Keratinocyte (primary cell): ENCODE measurements around the gene MVB12B. TPM values are rescaled to one million over a fixed set of nuclear protein-coding genes. Genes with fewer than 3 reads are reported as not detected.

Experiments used
- DNase-seq: peaks from one replicate; pipeline ENCODE4 v3.0.0-alpha.2; 2011; ENCODE audit warnings: low read depth, missing footprints, low spot score
- FAIRE-seq: peaks from 2 replicates; lab custom pipeline; 2011; peaks lifted over from hg19 to GRCh38; lab: Jason Lieb, UNC
- H2AFZ ChIP-seq: 2 replicates; pipeline ENCODE4 v1.6.0; 2012; ENCODE audit warnings: low read length, control low read depth, inconsistent platforms; ENCODE audit not compliant: control insufficient read depth
- H3K27ac ChIP-seq: 2 replicates; pipeline ENCODE4 v1.5.1; 2011; ENCODE audit warnings: low read length; ENCODE audit not compliant: control insufficient read depth, insufficient read depth
- H3K27me3 ChIP-seq: 3 replicates; pipeline ENCODE4 v1.6.0; 2011; ENCODE audit warnings: low read length; ENCODE audit not compliant: control insufficient read depth, insufficient read depth; ENCODE audit errors: extremely low read depth
- H3K36me3 ChIP-seq, 2 experiments: 2 replicates in 1 of 2; 3 replicates in 1 of 2; pipeline ENCODE4 v1.5.1; 2011; ENCODE audit warnings: low read length in 2 of 2, mild to moderate bottlenecking in 1 of 2; ENCODE audit not compliant: control insufficient read depth in 2 of 2, insufficient read depth in 2 of 2; ENCODE audit errors: extremely low read depth in 1 of 2
- H3K4me1 ChIP-seq: 3 replicates; pipeline ENCODE4 v1.5.1; 2011; ENCODE audit warnings: low read length; ENCODE audit not compliant: control insufficient read depth, insufficient read depth; ENCODE audit errors: extremely low read depth
- H3K4me2 ChIP-seq: 3 replicates; pipeline ENCODE4 v1.6.0; 2011; ENCODE audit warnings: low read depth, low read length; ENCODE audit not compliant: control insufficient read depth, insufficient read depth; ENCODE audit errors: extremely low read depth
- H3K4me3 ChIP-seq, 3 experiments: fragments of 200-600 bp in 1 of 3; sonication (generic) in 1 of 3; 2 replicates in 2 of 3; 3 replicates in 1 of 3; pipeline ENCODE4 v1.5.1; 2011 to 2016; ENCODE audit warnings: low read length in 3 of 3, mild to moderate bottlenecking in 3 of 3, control low read depth in 2 of 3, inconsistent platforms in 1 of 3, low read depth in 1 of 3, mixed read lengths in 1 of 3, mixed run types in 1 of 3, moderate library complexity in 1 of 3; ENCODE audit not compliant: control insufficient read depth in 2 of 3, insufficient read depth in 2 of 3; ENCODE audit errors: extremely low read depth in 1 of 3
- H3K79me2 ChIP-seq: 2 replicates; pipeline ENCODE4 v1.6.0; 2012; ENCODE audit warnings: low read length; ENCODE audit not compliant: control insufficient read depth, insufficient read depth
- H3K9ac ChIP-seq: 3 replicates; pipeline ENCODE4 v1.6.0; 2011; ENCODE audit warnings: low read length; ENCODE audit not compliant: control insufficient read depth, insufficient read depth; ENCODE audit errors: extremely low read depth
- H3K9me1 ChIP-seq: 3 replicates; pipeline ENCODE4 v1.6.0; 2011; ENCODE audit warnings: low read length; ENCODE audit not compliant: control insufficient read depth, insufficient read depth; ENCODE audit errors: extremely low read depth
- H3K9me3 ChIP-seq: 2 replicates; pipeline ENCODE4 v1.5.1; 2012; ENCODE audit warnings: low read depth, low read length; ENCODE audit not compliant: control insufficient read depth
- H4K20me1 ChIP-seq: 3 replicates; pipeline ENCODE4 v1.6.0; 2011; ENCODE audit warnings: low read length; ENCODE audit not compliant: control insufficient read depth, insufficient read depth; ENCODE audit errors: extremely low read depth
- EZH2 ChIP-seq: IDR thresholded peaks from one replicate; pipeline ENCODE4 v1.6.1; 2012; ENCODE audit warnings: inconsistent platforms, mild to moderate bottlenecking, low read length, moderate library complexity
- dilution Hi-C: fragments of 300-500 bp; cut with MboI; formaldehyde crosslinking; loops from one replicate; pipeline ENCODE4 v1.7.0; 2020; ENCODE audit warnings: low sequenced_read_pairs; ENCODE audit not compliant: extremely low pct_ligation_motif_present
- polyA plus RNA-seq, 5 experiments: library from polyadenylated mRNA; depleted of rRNA in 3 of 5; stranded (reverse) in 3 of 5; stranded (forward) in 1 of 5; unstranded in 1 of 5; fragments of >200 nt; gene quantifications; 1 replicate in 1 of 5; 2 replicates in 3 of 5; 3 replicates in 1 of 5; pipeline versions ENCODE4 v1.2.1 to v1.2.3, GENCODE V29; 2011 to 2012; ENCODE audit warnings: missing spikeins in 2 of 5, low read depth in 1 of 5, low replicate concordance in 1 of 5
- TF ChIP-seq, protein P1 (sequence below), 3 experiments: IDR thresholded peaks in 1 of 3; conservative IDR thresholded peaks in 1 of 3; optimal IDR thresholded peaks in 1 of 3; 2 replicates in 2 of 3; 3 replicates in 1 of 3; pipeline versions ENCODE3 to v1.5.1; 2011; ENCODE audit warnings: low read length in 3 of 3, mild to moderate bottlenecking in 3 of 3, moderate library complexity in 2 of 3, control low read depth in 1 of 3, inconsistent platforms in 1 of 3; ENCODE audit not compliant: insufficient read depth in 2 of 3; ENCODE audit errors: extremely low read depth in 1 of 3

Gene MVB12B
- polyA plus RNA-seq, 1 donor (not counting 4 experiments of a cell fraction or from before 2014, with no cell fraction given) = 1.2 TPM

DNA sequence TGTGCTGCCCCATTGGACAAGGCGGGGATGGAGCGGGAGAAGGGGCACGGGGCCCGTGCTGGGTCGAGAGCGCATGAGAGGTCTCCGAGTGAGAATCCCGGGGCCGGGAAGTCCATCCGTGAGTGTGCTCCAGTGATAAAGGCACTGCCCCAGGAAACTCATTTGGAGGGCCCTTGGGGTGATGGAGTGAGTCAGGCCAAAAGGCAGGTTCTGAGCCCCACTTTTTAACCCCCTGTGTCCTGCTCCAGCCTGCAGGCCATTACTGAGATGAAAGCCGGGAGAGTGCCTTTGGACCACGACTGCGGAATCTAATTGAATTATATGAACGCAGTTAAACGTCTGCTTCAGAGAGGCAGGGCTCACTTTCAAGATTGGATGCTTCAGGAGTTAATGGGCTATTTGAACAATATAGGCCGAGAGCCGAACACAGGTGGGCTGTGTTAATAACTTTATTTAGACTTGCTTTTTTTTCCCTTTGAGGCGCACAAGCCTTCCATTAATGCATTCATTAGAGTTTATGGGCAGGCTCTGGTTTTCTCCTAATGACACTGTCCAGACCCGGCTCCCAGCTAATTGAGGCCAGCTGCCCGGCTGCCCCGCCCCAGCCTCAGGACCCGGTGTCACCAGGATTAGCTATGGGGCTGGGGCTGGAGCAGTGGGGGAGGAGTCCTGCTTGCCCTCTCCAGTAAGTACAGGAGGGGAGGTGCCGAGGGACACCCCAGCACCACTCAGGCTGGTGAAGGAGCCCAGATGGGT, 208.0 kb downstream of the MVB12B start:
- dilution Hi-C loops = no loop called here
- no peak overlapping the region for H3K9ac ChIP-seq
- H4K20me1 ChIP-seq = no peaks in the 10 kb centered on the region
- H2AFZ ChIP-seq = no peak overlapping the region
- no peak overlapping the region for H3K4me3 ChIP-seq
- H3K79me2 ChIP-seq = no peaks in the 10 kb centered on the region
- FAIRE-seq (no peak), DNase-seq (no peak)
- no peak overlapping the region for H3K27ac ChIP-seq
- H3K4me1 ChIP-seq = no peaks in the 10 kb centered on the region
- no peaks in the 10 kb centered on the region for H3K9me1 ChIP-seq
- H3K36me3 ChIP-seq = no peaks in the 10 kb centered on the region
- TF ChIP-seq, protein P1, sequence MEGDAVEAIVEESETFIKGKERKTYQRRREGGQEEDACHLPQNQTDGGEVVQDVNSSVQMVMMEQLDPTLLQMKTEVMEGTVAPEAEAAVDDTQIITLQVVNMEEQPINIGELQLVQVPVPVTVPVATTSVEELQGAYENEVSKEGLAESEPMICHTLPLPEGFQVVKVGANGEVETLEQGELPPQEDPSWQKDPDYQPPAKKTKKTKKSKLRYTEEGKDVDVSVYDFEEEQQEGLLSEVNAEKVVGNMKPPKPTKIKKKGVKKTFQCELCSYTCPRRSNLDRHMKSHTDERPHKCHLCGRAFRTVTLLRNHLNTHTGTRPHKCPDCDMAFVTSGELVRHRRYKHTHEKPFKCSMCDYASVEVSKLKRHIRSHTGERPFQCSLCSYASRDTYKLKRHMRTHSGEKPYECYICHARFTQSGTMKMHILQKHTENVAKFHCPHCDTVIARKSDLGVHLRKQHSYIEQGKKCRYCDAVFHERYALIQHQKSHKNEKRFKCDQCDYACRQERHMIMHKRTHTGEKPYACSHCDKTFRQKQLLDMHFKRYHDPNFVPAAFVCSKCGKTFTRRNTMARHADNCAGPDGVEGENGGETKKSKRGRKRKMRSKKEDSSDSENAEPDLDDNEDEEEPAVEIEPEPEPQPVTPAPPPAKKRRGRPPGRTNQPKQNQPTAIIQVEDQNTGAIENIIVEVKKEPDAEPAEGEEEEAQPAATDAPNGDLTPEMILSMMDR (optimal IDR thresholded peaks at IDR 0.05 in 1 of 3, IDR thresholded peaks at IDR 0.05 in 1 of 3, conservative IDR thresholded peaks at IDR 0.05 in 1 of 3; ENCODE audit: extremely low read depth in 1 of 3, insufficient read depth in 2 of 3, low read length in 3 of 3) = no peak
- no peak for TF ChIP-seq EZH2
- peaks cover 6% of the 10 kb centered on the region for H3K27me3 ChIP-seq
- no peak overlapping the region for H3K4me2 ChIP-seq
- no peaks in the 10 kb centered on the region for H3K9me3 ChIP-seq

- no peak for FAIRE-seq
- no peaks in the 10 kb centered on the region for H3K79me2 ChIP-seq
- no peaks in the 10 kb centered on the region for H3K36me3 ChIP-seq
- H3K27ac ChIP-seq = no peak overlapping the region
- peaks cover 2% of the 10 kb centered on the region for H3K27me3 ChIP-seq
- no peaks in the 10 kb centered on the region for H3K9me3 ChIP-seq
- no peaks in the 10 kb centered on the region for H4K20me1 ChIP-seq
- H3K4me3 ChIP-seq = no peak overlapping the region
- dilution Hi-C loops = no loop called here
- H3K4me2 ChIP-seq = no peak overlapping the region
- DNase-seq = no peak
- no peaks in the 10 kb centered on the region for H3K4me1 ChIP-seq
- no peak overlapping the region for H3K9ac ChIP-seq
- no peaks in the 10 kb centered on the region for H3K9me1 ChIP-seq
- H2AFZ ChIP-seq = no peak overlapping the region
- no peak for TF ChIP-seq EZH2
- TF ChIP-seq, protein P1 (optimal IDR thresholded peaks at IDR 0.05 in 1 of 3, IDR thresholded peaks at IDR 0.05 in 1 of 3, conservative IDR thresholded peaks at IDR 0.05 in 1 of 3; ENCODE audit: extremely low read depth in 1 of 3, insufficient read depth in 2 of 3, low read length in 3 of 3) = no peak
These were observed 209.5 kb downstream of the MVB12B start for GRCh38 chr9:126536131-126536530.
